GM18505 (cell line): Measurements from ENCODE around the gene SLC30A10.
"Not testable (repeated sequence)": the region's sequence is repeated elsewhere in the genome, so short reads cannot be mapped to it uniquely, and the experiment has no call there.

Experiments
- ATAC-seq: cut with Tn5 transposase; IDR thresholded peaks from one replicate; pipeline ENCODE4 v1.9.1; 2021; ENCODE audit not compliant: unreplicated experiment
- POLR2A ChIP-seq: IDR thresholded peaks from 4 replicates; pipeline ENCODE4 v1.6.1; 2011; ENCODE audit warnings: borderline replicate concordance; ENCODE audit not compliant: insufficient read depth, insufficient read length; ENCODE audit errors: extremely low read depth

SLC30A10 gene

GRCh38 chr1:219885680-219886079 lies 42.7 kb downstream of the SLC30A10 start:
- no peak for ATAC-seq
- no peak for TF ChIP-seq POLR2A

- ATAC-seq = no peak
Observed at GRCh38 chr1:219883400-219884332, 44.7 kb downstream of the SLC30A10 start.

GRCh38 chr1:219882755-219883154 lies 45.6 kb downstream of the SLC30A10 start:
- TF ChIP-seq POLR2A = no peak
- ATAC-seq = no peak

More at GRCh38 chr1:219883400-219884332, 44.7 kb downstream of the SLC30A10 start:
- no peak for TF ChIP-seq POLR2A

- TF ChIP-seq POLR2A = no peak
- no peak for ATAC-seq
Observed at GRCh38 chr1:219882096-219882495, 46.3 kb downstream of the SLC30A10 start.

DNA sequence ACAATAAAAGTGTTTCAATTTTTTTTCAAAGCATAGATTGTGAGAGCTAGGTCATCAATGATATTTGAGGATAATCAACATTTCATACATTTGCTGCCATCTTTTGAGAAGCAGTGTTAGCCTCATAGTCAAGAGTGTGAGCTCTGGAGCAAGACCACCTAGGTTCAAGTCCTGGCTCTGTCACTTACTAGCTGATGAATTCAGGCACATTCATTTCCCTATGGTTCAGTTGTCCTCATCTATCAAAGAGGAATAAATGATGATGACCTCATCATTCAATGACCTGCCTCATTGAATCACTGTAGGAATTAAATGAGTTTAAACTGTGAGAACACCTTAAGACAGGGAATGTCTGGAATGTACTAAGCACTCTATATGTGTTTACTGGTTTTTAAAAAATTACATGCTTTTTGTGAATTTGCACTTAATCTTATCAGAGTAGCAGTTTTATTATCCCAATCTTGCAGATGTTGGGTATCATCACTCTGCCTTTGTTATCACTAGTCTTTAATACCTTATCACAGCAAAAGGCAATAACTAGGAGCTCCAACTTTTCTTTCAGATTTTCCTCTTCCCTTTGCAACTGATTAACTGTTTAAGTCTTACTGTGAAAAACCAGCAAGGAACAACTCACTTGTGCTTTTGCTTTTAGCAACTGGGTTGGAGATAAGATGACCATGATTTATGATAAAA lies 47.4 kb downstream of the SLC30A10 start:
- no peak for TF ChIP-seq POLR2A
- no peak for ATAC-seq

DNA sequence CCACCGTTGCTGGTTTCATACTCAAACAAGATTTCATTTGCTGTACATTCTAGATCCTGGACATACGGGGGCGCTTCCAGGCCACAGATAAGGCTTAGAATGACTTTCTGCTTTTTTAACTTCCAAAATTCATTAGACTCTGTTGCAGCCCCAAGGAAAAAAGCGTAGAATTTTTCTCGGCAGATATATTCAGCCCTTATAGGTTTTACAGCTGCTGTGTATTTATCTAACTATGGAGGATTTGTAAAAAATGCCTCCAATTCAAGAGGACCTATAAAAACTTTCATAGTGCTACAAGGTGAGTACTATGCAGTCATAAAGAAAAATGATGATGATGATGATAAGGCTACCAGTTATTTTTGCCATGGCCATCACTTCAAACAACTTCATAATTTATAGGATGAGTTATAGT lies 51.6 kb downstream of the SLC30A10 start:
- TF ChIP-seq POLR2A = no peak
- ATAC-seq = no peak

- TF ChIP-seq POLR2A = no peak
- ATAC-seq = no peak
Observed at GRCh38 chr1:219875860-219876259, 52.5 kb downstream of the SLC30A10 start.

- not testable (repeated sequence) for ATAC-seq
Observed at GRCh38 chr1:219872538-219872937, 55.8 kb downstream of the SLC30A10 start.

DNA sequence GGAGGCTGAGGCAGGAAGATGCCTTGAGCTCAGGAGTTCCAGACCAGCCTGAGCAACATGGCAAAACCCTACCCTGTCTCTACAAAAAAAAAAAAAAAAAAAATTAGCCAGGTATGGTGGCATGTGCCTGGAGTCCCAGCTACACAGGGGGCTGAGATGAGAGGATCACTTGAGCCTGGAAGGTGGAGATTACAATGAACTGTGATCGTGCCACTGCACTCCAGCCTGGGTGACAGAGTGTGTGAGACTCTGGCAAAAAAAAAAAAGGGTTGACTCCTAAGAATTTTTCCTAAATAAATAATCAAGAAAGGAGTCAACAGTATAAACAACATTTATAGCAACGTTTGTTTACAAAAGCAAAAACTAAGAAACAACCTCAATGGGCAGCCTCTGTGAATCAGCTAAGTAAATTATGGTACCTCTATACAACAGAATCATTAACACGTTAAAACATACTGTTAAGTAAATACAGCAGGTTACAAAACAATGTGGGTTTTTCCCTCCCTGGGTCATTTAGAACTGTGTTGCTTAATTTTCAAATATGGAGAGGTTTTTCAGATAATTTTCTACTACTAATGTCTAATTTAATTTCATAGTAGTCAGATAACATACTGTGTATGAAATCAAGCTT lies 56.8 kb downstream of the SLC30A10 start:
- no peak for TF ChIP-seq POLR2A
- no peak for ATAC-seq

GRCh38 chr1:219868615-219869014 lies 59.7 kb downstream of the SLC30A10 start:
- ATAC-seq = not testable (repeated sequence)
